DOHH2 (cell line): ENCODE data around the gene FTHL17.

Experiments
- EZH2phosphoT487 ChIP-seq: fragments of 200-600 bp; sonication (generic); IDR thresholded peaks from 2 replicates; pipeline ENCODE4 v1.6.1; 2017; ENCODE audit warnings: borderline replicate concordance, mild to moderate bottlenecking, antibody characterized with exemption, low read length, moderate library complexity, mixed read lengths
- TF ChIP-seq, protein P1 (sequence below): fragments of 200-600 bp; sonication (generic); IDR thresholded peaks from one replicate; pipeline ENCODE4 v1.5.1; 2014; ENCODE audit warnings: antibody characterized with exemption, mild to moderate bottlenecking, low read depth, low read length; ENCODE audit not compliant: poor library complexity, severe bottlenecking

DNA sequence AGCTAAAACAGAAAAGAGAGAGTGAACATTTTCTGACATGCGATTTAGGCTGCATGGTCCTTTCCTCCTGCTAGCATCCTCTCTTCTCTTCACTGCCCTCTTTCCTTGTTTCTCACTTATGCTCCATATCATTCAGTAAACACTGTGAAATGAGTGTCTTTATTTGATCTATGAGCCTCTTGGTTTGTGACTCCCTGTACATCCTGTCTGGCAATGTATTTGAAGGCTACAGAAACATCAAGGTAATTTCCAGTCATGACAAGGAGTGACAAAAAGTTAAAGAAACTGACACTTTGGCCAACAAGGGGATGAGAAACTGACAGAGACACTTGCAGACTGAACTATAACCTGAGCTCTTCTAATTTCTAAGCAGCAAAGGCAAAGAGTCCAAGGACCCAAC, 8.7 kb downstream of the FTHL17 start:
- TF ChIP-seq, protein P1, sequence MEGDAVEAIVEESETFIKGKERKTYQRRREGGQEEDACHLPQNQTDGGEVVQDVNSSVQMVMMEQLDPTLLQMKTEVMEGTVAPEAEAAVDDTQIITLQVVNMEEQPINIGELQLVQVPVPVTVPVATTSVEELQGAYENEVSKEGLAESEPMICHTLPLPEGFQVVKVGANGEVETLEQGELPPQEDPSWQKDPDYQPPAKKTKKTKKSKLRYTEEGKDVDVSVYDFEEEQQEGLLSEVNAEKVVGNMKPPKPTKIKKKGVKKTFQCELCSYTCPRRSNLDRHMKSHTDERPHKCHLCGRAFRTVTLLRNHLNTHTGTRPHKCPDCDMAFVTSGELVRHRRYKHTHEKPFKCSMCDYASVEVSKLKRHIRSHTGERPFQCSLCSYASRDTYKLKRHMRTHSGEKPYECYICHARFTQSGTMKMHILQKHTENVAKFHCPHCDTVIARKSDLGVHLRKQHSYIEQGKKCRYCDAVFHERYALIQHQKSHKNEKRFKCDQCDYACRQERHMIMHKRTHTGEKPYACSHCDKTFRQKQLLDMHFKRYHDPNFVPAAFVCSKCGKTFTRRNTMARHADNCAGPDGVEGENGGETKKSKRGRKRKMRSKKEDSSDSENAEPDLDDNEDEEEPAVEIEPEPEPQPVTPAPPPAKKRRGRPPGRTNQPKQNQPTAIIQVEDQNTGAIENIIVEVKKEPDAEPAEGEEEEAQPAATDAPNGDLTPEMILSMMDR, result no peak
- no peak for TF ChIP-seq EZH2phosphoT487
